Posterior cingulate gyrus (tissue), 11 donors: ENCODE data around the gene DES.

Source experiments
- DNase-seq, 10 donors: peaks; one replicate each; pipeline versions ENCODE4 v3.0.0 to v3.0.0-alpha.2; 2020 to 2021; ENCODE audit warnings: mixed read lengths in 3 of 10
- intact Hi-C: fragments of 100-400 bp; cut with DNase I; formaldehyde crosslinking; loops from one replicate; pipeline ENCODE4 v1.15.1; 2023

The DES gene

GRCh38 chr2:219466816-219467735 is 48.9 kb downstream of the DES start:
- intact Hi-C loops: no loop called here
- no peak for DNase-seq

- DNase-seq: no peak
- intact Hi-C loops: no loop called here
Observed at GRCh38 chr2:219467736-219468075, 49.5 kb downstream of the DES start.

- intact Hi-C loops: no loop called here
- DNase-seq: no peak
Observed at GRCh38 chr2:219468410-219469185, 50.4 kb downstream of the DES start.

- intact Hi-C loops: no loop called here
- no peak for DNase-seq
Observed at GRCh38 chr2:219469186-219469724, 51.1 kb downstream of the DES start.

- no peak for DNase-seq
- intact Hi-C loops: no loop called here
Observed at GRCh38 chr2:219470429-219470828, 52.3 kb downstream of the DES start.

- intact Hi-C loops: no loop called here
- DNase-seq: no peak
Observed at GRCh38 chr2:219471476-219472371, 53.5 kb downstream of the DES start.

- intact Hi-C loops: no loop called here
- no peak for DNase-seq
Observed at GRCh38 chr2:219472629-219473187, 54.5 kb downstream of the DES start.

GRCh38 chr2:219473511-219473910 is 55.3 kb downstream of the DES start:
- no peak for DNase-seq

GRCh38 chr2:219474285-219475060 is 56.3 kb downstream of the DES start:
- intact Hi-C loops: no loop called here
- DNase-seq: no peak

More at GRCh38 chr2:219473511-219473910, 55.3 kb downstream of the DES start:
- intact Hi-C loops: no loop called here

GRCh38 chr2:219475278-219475677 is 57.1 kb downstream of the DES start:
- DNase-seq: no peak
- intact Hi-C loops: no loop called here

GRCh38 chr2:219475697-219476651 is 57.8 kb downstream of the DES start:
- DNase-seq: peak in 7 of 10 donors; percentile 35 to 96 (median 67)
- intact Hi-C loops: loop anchor here (1.0 kb wide), 1 partner anchor 54 kb away; no protein-coding TSS in a partner anchor
